Measurements from ENCODE around the gene CNBP.

The CNBP gene

DNA sequence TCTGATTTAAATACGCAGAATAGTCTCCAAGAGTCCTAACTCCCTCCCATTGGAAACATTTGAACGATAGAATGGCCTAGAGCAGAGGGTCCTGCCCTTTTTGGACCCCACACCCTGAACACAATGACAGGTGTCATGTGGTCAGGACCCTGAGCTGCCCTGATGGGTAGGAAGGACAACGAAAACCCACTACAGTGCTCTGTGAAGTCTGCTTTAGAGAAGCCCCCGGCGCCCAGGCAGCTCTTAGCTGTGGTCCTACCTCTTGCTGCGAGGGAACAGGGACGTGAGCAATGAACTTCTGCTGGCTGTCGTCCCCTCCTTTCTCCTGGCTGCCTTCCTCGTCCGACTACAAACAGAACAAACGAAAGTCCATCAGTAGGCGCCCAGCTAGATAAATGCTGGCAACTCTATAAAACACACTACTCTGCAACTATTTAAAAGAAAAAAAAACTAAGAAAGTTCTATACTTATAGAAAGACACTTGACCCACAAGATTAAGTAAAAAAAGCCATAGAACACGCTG is 53.3 kb downstream of the CNBP start:
- DNase-seq, result no peak

DNA sequence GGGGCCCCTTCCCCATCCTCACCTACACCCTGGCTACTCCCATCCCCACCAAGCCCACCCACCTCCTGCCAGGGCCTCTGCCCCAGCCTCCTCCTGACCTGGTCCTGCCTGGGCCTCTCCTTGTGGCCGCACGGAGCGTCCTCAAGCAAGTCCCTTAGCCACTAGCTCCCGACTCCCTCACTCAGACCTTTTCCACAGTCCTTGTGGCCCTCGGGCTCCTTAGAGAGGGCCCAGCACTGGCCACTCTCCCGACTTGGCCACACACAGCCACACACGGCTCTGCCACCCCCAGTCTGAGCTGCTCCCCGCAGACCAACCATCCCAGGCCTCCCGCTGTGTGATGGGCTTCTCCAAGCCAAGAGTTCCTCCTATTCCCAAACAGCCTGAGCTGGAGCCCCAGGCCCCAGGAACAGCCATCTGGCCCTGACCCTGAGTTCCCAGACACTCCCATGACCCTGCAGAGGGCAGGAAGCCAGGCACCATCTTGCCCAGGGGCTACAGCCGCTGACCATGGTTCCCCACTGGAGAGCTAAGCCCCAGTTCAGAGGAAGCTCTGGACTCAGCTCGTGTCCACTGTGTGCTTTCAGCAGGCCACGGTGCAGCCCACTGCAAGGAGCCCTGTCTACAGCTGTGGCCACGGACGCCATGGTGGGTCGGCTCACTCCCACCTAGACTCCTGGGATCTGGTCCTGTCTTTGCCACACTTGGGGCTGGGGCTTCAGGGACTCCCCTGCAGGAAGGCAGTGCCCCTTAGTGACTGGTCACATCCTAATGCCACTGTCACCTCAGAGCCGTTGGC is 55.1 kb downstream of the CNBP start:
- no peak for DNase-seq

DNA sequence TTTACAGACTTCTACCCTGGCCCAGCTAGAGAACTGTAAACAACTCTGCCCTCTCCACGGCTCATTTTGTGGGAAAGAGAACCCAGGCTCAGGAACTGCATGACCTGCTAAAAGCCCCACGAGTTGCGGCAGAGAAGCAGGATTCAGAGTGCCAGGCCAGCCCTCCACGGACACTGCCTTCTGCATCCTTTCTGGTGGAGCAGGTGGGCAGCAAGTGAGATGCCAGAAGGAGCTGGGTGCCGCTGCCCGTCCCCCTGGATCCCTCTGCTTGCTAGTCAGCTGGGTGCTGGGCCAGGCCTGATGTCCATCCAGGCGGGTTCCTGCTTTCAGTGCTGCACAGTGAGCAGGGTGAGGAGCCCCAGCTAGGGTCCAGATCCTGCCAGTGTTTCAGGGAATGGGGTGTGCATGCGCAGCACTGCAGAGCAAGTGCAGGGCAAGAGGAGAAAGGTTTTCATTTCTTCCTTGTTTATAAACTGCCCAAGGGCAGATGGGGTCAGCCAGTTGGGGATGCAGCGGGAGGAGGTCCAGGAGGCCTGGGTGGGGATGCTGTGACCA is 56.9 kb downstream of the CNBP start:
- no peak for DNase-seq

DNA sequence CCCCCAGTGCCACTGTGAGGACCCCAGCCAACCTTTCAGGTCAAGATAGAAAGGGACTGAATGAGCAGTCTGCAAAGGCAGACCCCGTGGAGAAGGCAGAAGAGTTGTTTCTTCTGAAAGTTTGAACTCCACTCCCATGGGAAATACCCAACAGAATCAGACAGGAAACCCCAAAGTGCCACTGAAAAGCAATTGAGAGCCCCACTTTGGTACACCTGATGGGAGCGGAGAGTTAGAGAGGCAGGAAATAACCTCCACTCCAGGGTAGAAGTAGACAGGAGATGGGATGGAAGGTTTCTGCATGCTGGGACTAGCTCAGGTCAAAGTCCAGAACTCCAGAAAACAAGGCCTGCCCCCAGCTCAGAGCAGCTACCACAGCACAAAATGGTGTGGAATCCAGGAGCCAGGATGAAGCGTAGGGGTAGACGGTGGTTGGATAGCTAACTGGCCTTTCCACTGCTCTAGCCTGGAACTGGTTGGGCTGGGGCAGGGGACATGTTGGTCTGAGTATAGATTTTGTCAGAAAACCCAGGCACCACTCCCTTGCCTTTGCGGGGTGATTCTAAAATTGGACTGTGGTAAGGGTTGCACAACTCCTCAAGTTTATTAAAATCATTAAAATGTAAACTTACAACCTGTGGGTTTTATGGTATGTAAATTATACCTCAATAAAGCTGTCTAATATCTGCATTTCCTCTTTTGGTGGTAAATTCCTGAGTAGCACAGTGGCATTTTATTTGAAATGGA is 60.2 kb downstream of the CNBP start:
- peak; percentile 15 for DNase-seq

DNA sequence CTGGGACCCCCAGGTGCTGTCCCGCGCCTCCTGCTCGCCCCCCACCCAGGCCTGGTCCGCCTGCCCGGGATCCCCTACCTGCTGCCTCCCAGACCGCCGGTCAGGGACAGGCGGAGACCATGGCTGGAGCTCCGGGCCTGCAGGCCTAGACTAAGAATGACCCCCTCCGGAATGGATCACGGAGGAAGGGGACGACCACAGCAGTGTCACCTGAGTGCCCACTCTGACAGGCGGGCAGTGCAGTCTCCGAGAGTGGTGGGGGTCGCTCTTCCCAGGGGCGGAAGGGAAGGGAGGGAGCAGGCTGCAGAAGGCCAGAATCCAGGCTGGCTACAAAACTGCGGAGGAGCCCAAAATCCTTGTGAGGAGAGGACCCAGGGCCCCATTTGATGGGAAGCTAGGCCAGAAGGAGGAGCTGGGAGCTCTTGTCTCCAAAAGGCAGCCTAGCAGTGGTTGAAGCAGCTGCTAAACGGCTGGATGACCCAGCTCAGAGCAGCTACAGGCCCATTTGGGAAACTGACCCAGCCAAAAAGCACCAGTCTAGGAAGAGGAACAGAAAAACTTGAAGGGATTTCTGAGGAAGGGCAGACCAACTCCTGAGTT is 61.2 kb downstream of the CNBP start:
- no peak for DNase-seq

DNA sequence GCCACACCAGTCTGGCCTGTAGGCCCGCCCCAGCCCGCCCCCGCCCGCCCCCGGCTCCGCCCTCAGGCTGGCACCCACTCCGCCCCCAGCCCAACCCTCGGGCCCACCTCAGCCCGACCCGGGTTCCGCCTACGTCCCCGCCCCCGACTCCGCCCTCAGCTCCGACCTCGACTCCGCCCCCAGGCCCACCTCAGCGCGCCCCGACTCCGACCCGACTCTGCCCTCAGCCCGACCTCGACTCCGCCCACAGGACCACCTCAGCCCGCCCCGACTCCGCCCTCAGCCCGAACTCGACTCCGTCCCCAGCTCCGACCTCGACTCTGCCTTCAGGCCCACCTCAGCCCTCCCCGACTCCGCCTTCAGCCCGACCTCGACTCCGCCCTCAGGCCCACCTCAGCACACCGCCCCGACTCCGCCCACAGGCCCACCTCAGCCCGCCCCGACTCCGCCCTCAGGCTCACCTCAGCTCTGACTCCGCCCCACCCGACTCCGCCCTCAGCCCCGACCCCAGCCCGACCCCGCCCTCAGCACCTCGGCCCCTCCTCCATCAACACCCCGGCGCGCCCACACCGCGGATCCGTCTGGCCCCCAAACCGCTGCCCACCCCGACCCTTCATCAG is 61.8 kb downstream of the CNBP start, which contains the start of gene RAB43:
TSS of gene RAB43 (minus strand) at position 13 of the 620 bp plus-strand sequence. CDS start 315 bp downstream, outside the sequence.
- no peak for DNase-seq

- DNase-seq, result no peak
Measured at GRCh38 chr3:129121016-129121791, 62.5 kb downstream of the CNBP start.

- peak; percentile 94 for DNase-seq
Measured at GRCh38 chr3:129120254-129121004, 63.3 kb downstream of the CNBP start.

- DNase-seq, result peak; percentile 19
Measured at GRCh38 chr3:129119365-129120100, 64.2 kb downstream of the CNBP start.

DNA sequence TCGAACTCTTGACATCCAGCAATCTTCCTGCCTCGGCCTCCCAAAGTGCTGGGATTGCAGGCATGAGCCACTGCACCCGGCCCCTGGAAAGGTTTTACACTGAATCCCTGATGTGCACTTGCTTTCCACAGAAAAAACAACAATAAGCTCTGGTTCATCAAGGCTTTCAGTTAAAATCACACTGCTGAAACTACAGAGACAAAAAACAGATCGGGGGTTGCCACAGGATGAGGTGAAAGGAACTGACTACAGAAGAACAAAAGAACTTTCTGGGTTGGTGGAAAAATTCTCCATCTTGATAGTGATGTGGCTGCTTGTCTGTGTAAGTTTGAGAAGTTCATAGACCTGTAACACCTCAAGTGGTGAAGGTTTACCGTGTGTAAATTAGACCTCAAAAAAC is 65.0 kb downstream of the CNBP start:
- no peak for DNase-seq

Data from GF-D8 (cell line).